HG02973 (cell line): Measurements from ENCODE around the gene KIRREL3.

ENCODE experiments used
- ATAC-seq: cut with Tn5 transposase; IDR thresholded peaks from one replicate; pipeline ENCODE4 v1.9.1; 2021; ENCODE audit warnings: moderate library complexity; ENCODE audit not compliant: unreplicated experiment

The KIRREL3 gene

DNA sequence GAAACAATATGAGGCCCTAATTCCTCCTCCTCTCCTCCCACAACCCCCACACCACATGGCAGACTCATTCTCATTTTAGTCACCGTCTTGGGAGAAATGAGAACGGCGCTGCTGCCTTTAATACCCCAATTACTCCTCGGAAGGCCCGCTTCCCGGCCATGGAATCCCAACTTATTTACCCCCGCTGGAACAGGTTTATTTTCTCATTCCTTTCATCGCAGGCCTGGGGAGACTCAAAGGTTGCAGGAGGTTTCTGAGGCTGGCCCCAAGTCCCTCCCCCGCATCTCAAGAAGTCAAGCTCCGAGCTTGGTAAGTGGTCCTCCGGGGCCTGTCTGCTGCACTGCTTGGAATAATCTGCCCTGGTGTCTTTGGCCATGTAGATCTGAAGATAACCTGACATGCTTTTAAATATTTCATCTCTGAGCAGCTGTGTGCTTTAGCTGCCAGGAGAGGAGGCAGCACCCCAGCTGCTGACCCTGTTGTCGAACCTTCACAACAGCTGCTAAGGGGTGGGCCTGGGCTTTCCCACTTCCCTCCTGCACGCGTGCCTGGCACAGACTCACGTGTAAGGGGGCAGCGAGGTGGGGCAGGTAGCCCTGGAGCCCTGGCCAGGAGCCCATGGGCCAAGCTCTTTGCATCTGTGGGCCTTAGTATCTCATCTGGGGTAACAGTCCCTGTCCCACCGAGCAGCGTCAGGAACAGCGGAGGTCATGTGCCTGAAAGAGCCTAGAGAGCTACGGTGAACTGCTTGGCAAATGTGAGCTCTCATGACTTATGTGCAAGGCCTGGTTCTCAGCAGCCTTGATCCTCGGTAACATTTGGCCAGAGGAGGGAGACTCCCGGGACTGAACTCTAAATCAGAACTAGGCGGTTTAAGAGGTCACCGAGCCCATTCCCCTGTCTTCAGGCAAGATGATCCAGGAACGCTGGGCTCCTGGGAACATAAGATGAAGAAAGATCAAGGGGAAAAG lies 480.5 kb downstream of the KIRREL3 start:
- no peak for ATAC-seq

DNA sequence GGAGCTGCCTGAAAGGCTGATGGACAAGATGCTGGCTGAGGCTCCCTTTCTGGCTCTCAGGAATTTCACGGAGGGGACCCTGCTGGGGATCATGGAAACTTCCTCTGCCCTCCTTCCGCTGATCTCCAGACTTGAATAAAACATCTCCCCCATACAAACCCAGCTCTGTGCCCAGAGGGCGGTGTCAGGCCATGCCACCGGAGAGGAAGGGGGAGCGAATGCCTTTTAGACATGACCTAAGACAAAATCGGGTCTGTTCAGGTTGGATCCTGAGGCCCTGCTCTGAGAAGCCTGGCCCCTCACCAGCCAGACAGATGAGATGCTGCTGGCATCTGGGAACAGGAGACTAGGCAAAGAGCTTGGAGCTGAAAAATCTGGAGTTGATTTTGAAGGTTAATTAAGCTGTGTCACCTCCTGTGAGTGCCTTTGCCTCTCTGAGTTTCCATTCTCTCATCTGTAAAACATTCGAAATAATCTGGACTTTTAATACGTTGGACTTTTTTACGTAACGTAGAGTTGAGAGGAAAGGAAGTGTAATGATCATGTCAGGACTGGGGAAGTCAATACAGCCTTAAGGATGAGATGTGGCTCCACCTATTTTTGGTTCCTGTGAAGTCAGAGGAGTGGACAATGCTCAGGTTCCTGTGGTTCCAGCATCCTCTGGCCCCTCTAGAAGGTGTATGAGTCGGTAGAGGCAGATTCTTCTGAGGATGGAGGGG lies 481.4 kb downstream of the KIRREL3 start:
- ATAC-seq = no peak

DNA sequence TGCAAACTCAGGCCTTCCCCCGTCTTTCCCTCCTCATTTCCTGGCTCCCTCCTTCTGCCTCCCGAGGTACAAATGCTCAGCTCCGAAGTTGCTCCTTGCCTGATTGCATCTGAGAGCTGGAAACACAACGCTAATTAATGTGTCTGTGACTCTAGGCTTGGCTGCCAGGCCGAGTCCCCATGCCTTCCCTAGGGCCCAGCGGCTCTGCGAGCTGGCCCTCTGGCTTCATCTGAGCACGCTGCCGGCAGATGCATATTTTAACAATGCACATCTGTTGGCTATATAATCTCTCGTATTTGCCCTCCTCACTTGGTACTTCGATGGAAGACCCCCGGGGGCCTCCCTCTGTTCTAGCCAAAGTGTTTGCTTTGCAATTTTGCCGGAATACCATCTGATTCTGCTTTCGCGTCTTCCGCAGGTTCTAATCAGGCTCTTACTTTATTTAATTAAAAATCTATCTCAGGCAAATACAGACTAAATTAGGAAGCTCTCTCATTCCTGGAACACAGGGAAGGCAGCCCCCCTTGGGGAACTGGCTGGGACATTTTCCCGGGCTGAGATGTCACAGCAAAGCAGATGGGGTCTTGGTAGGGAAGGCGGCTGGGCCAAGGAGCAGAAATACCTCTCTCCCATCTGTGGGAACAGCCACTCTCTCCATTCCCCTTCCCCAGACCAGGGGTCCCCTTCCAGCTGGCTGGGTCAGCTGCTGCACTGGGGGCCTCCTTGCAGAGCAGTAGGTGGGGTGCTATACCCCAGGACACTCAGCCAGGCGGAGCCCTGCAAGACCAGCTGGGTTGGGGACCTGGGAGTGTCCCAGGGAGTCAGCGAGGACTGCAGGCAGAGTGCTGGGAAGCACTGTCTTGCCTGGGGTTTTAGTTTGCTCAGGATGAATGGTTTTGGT lies 482.2 kb downstream of the KIRREL3 start:
- no peak for ATAC-seq

DNA sequence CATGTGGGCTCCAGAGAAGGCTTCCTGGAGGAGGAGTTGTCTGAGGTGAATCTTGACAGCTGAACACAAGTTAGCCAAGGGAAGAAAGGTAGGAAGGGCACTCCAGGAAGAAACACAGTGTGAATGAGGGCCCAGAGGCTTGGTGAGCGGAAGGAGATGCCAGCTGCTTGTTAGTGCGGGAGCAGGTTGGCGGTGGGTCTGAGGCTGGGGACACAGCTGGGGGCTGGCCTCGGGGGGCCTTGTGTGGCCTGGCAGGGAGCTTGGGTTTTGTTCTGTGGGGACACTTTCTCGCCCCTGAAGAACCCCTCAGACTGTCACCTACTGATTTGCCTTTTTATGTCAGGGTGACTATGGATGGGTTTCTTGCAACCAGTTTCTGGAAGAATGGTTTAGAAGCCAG lies 485.1 kb downstream of the KIRREL3 start:
- ATAC-seq = no peak

DNA sequence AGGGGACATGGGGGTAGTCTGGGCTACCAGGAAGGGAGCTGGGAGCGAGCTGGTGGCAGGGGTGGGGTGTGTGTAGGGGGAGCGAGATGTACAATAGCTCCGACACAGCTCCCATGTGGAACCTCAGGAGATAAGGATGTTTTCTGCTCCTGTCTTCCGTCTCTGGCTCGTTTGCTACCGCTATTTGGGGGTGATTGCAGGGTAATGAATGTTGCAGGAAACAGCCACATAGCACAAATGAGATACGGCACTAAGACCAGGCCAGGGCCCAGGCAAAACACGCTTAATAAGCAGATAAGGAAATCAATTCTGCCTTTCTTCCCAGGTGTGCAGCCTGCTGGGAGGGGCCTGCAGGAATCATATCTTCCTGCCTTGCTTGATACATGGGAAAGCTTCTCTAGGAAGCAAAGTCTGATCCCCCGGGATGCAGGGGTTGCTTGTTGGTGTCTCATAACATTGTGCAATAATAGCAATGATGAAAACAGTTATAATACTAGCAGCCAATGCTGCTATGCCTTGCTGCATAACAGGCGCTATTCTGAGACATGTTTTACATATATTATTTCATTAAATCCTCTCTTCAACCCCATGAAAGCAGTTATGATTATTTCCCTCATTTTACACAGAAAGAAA lies 486.4 kb downstream of the KIRREL3 start:
- ATAC-seq = no peak

DNA sequence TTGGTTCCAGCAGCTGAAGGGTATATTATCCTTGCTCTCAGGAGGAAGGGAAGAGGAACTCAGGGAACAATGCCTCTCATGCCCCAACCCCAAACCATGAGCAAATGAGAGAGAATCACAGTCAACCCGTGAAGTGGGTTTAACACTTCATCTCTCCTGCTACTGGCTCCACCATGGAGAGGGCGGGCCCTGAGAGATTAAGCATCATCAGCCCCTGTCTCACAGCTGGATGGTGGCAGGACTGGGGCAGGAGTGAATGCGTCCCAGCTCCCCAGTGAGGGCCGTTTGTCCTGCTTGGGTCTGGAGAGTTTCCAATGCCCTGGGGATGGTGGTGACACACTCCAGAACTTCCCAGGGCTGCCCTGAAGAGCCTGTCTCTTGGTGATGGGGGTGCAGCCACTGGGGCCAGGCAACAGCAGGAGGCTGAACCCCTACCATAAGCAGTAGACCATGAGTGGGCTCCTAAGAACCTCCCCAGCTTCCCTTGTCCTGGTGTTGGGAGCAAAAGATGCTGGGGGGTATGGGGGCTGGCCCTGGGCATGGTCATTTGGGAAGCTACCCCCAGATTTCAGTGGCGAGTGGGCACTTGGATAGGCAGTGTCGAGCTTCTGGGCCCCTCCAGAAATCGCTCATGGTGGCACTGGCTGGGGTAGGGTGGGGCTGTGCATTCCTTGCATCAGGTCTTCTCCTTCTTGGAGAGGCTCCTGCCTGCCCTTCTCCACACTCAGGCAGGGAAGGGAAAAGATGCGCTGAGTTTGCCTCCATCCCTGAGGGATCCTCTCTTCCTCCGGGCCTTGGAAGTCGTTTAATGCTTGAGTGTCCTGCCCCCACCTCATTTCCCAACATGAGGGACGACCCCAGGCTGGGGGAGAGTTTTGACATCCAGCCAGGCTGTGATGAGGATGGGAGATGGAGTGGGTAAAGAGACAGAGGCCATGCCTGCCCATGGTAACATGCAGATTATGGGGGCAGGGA lies 487.5 kb downstream of the KIRREL3 start:
- ATAC-seq = no peak

DNA sequence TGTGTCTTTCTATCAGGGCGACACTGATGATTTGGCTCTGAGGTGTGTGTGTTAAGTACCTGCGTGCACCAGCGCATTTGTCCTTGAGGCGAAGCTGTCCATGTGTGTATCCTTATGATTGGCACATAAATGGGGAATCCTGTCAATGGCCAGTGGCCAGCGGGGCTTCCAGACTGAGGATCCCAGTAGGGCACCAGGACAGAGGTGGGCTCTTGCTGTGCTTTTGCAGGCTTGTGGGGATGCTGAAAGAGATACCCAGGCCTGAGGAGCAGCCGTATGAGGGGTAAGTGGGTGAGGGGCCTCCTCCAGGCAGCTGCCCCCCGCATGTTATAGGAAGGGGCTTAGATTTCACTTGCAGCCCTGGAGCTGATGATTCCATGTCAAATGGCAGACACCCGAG lies 488.3 kb downstream of the KIRREL3 start:
- no peak for ATAC-seq

DNA sequence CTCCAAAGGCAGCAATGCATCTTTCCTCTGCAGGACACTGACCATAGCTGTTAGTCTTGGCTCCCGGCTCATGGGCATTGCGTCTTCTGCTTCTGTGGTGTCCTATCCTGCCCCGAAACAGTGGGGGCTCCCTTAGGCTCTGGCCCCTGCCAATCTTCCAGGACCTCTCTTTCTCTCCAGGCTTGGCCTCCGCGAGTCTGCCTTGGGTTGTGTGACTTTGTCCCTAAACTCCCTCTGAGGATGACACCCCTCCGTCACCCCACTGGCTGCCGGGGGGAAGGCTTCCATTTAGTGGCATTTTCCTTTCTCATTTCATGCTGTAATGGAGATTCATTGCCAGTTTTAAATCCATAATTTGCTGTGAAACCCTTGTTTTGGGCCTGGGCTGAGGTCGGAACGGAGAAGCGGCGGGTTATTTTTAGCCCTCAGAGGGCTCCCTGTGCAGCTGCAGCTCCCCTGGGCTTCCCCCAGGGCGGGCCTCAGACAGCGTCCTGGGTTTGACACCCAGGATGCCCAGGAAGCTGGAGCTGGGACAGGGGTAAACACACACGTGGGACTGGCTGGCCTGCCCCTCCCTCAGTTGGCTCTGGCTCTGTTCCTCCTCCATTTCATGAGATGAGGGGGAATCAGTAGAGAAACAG lies 489.0 kb downstream of the KIRREL3 start:
- ATAC-seq = no peak

DNA sequence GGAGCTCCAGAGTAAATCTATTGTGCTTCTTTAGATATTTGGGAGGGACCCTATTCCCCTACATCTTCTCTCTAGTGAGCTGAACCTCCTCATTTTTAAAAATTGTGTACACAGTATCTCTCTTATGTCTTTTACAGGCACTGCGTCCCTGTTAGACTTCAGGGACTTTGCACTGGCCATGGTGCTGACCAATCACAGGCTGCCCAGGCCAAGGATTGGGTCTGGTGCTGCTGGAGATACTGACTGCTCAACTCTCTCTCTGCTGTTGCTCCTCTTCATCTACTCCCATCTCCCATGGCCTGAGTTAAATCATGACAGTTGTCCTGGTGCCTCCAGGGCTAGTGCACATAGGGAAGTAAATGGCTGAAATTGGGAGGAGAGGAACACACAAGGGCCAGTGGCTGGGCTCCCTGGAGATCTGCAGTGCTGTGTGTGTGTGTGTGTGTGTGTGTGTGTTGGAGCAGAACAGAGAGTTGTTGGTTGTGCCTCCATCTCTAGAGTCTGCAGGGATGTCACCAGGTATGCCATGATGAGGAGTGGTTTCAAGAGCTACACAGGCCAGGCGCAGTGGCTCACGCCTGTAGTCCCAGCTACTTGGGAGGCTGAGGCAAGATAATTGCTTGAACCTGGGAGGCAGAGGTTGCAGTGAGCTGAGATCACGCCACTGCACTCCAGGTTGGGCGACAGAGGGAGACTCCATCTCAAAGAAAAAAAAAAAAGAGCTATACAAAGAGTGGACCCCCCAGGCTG lies 489.8 kb downstream of the KIRREL3 start:
- no peak for ATAC-seq

DNA sequence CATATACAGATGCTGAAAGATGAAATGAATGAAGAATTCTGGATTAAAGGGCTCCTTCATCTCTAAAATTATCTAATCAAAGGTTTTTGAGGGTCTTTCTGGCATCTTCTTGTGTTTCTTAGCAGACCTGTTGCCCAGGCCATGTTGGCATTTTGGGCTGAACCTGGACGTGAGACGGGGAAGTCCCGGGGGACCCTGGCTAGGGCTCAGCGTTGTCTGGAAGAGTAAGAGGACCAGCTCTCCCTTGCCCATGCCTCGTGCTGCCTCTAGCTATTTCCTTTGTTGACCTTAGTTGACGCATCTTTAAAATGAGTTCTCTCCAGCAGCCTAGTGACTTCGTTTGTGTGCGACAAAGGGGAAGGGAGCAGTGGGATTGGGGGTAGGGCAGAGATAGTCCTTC lies 492.9 kb downstream of the KIRREL3 start:
- no peak for ATAC-seq

DNA sequence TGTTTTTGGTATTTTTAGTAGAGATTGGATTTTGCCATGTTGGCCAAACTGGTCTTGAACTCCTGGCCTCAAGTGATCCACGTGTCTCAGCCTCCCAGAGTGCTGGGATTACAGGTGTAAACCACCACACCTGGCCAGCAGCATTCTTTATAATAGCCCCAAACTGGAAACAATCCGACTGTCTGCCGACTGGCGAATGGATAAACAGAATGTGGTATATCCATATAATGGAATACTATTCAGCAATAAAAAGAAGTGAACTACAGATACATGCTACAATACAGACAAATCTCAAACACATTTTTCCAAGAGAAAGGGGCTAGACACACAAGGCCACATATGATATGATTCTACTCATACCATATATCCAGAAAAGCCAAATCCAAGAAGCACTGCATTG lies 493.8 kb downstream of the KIRREL3 start:
- ATAC-seq = no peak

DNA sequence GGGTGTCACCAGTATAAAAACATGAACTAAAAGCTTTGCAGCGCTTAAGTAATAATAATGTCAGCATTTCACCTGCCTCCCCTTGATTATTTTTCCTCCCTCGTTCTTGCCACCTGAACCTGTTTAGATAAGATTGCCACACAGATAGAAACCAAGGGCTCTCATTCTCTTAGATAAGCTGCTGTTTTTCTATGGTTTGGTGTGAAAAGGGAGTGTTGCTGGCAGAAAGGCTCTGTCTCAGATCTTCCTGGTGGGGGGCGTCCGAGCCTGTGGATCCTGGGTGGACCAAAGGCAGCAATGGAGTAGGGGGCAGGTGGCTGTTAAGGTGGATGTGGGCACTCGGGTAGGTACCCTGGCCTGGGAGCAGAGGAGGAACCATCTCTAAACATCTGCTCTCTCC lies 497.6 kb downstream of the KIRREL3 start:
- ATAC-seq = no peak

DNA sequence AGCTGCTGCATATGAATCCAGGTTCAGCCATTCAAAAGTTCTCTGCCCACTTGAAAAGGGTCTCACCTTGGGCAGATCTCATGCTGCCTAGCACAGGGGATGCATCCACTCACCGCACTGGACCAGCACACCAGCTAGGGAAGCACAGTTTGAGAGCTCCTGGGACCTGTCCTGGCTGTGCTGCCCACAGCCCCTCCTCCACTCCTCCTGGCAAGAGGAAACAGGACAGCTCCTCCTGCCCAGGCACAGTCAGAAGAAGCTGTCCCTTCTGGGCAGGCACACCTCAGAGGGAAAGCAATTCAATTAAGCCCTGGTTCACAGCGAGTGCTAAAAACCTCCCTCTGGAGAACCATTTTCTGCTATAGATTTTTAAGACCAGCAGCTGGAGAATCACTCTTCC lies 498.4 kb downstream of the KIRREL3 start:
- ATAC-seq = no peak

DNA sequence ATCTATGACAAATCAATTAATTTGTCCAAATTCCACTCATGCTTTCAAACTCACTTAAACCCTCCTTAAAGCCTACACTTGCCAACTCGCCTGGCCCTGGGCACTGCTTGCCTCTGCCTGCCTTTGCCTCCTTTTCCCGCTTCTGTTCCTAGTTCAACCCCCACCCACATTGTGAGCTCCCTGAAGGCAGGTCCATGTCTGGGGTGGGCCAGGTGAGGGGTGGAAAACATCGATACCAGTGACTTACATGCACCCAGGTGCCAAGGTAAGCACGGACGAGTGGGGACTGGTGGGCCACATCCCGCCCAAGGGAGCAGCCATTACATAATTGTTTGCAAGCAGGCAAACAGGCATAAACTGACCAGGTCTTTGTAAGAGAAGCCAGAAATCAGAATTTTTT lies 498.9 kb downstream of the KIRREL3 start:
- ATAC-seq = no peak

DNA sequence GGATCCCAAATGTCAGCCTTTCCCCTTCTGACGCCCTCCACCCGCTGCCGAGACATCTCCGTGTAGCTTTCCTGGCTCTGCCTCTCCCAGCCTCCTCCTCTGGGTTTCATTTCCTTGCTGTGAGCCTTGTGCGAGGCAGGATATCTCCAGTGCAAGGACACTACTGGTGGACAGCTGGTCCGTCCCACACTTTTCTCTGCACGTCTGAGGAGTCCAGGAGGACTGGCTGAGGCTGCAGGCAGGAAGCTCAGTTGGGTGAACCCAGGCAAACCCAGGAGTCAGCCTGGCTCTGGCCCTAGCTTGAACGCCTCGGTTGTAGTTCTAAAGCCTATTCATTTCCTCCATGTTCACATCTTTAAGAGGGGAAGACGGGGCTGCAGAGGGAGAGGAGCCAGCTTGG lies 499.6 kb downstream of the KIRREL3 start:
- no peak for ATAC-seq

DNA sequence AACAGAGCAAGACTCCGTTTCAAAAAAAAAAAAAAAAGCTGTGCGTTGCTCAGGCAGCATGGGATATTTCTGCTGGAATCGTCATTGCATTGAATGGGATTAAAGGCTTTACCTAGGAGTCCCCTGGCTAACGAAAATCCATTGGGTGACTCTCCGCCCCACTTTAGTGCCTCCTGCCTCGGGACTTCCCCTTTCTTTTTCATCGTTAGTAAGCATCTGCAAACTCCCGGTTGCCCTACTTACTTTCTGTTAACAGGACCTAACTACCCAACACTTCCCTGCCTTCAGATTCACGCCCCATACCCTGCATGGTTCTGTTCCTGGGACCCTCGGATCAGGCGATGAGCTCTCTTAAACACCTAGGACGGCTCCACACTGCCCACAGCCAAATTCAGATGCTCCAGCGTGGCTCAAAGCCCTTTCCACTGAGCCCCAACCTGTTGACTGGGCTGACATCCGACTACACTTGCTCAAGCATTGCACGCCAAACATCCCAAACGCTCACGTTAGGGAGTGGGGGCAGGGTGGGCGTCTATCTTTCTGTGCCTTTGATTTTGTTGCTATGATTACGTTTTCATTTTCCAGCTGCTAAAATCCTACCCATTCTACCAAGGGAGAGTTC lies 501.3 kb downstream of the KIRREL3 start:
- no peak for ATAC-seq

DNA sequence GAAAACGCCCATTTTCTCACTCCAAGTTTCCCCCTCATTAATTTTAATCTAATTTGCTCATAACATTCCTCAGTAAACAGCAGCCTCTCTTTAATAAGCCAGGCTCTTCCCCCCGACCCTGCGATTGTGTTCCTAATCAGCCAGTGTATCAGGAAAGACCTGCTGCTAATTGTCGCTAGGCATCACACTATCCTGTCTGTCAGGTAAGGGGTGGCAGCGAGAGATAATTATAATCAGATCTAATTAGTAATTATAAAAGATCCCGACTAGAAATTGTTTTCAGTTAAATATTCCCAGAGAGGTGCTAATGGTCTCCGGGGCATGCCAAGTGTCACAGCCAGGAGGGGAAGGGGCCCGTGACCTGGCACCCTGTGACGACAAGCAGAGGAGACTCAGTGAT lies 502.3 kb downstream of the KIRREL3 start:
- ATAC-seq = no peak

DNA sequence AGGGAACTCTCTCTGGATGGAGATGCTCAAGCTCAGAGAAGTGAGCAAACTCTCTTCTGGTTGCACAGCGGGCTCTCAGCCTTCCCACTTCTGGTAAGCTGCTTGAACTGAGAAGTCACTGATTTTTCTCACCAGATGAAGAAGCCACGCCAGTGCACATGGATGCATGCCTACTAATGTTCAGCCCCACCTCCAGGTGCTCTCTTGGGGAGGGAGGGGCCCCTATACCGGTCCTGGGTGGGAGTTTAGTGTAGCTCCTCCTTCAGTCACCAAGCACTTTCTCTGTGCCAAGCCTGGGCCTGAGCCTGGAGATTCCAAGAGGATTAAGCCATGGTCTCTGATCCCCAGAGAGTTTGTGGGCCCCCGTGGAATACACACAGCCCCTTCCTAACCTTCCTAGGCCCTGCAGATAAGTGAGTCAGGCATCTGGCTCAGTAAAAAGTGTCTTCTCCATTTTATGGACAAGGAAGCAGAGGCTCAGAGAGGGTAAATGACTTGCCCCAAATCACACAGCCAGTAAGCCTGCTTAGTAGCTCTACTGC lies 502.9 kb downstream of the KIRREL3 start:
- ATAC-seq = no peak
